ENCODE results near the gene LIMCH1.

Gene LIMCH1

GRCh38 chr4:41619161-41619560 is 81.2 kb downstream of the LIMCH1 start:
- TF ChIP-seq GATA2 (IDR thresholded peaks at IDR 0.05; ENCODE audit: low read depth, low read length) (no peak), GATA3 (IDR thresholded peaks at IDR 0.05; ENCODE audit: low read depth, low read length) (no peak)

- no peak for TF ChIP-seq GATA2 (IDR thresholded peaks at IDR 0.05; ENCODE audit: low read depth, low read length)
- no peak for TF ChIP-seq GATA3 (IDR thresholded peaks at IDR 0.05; ENCODE audit: low read depth, low read length)
These were observed 82.8 kb downstream of the LIMCH1 start for GRCh38 chr4:41620594-41621256.

GRCh38 chr4:41622787-41623186 is 84.8 kb downstream of the LIMCH1 start:
- TF ChIP-seq GATA2 (IDR thresholded peaks at IDR 0.05; ENCODE audit: low read depth, low read length): no peak
- TF ChIP-seq GATA3 (IDR thresholded peaks at IDR 0.05; ENCODE audit: low read depth, low read length): no peak

GRCh38 chr4:41624765-41625164 is 86.8 kb downstream of the LIMCH1 start:
- TF ChIP-seq GATA2 (IDR thresholded peaks at IDR 0.05; ENCODE audit: low read depth, low read length) (no peak), GATA3 (IDR thresholded peaks at IDR 0.05; ENCODE audit: low read depth, low read length) (no peak)

- TF ChIP-seq GATA3 (IDR thresholded peaks at IDR 0.05; ENCODE audit: low read depth, low read length) (no peak), GATA2 (IDR thresholded peaks at IDR 0.05; ENCODE audit: low read depth, low read length) (no peak)
These were observed 87.6 kb downstream of the LIMCH1 start for GRCh38 chr4:41625531-41625930.

GRCh38 chr4:41628936-41629335 is 91.0 kb downstream of the LIMCH1 start:
- TF ChIP-seq GATA3 (IDR thresholded peaks at IDR 0.05; ENCODE audit: low read depth, low read length) (no peak), GATA2 (IDR thresholded peaks at IDR 0.05; ENCODE audit: low read depth, low read length) (no peak)

GRCh38 chr4:41631523-41631922 is 93.6 kb downstream of the LIMCH1 start:
- TF ChIP-seq GATA3 (IDR thresholded peaks at IDR 0.05; ENCODE audit: low read depth, low read length) (no peak), GATA2 (IDR thresholded peaks at IDR 0.05; ENCODE audit: low read depth, low read length) (no peak)

- no peak for TF ChIP-seq GATA2 (IDR thresholded peaks at IDR 0.05; ENCODE audit: low read depth, low read length)
- TF ChIP-seq GATA3 (IDR thresholded peaks at IDR 0.05; ENCODE audit: low read depth, low read length): no peak
These were observed 94.6 kb downstream of the LIMCH1 start for GRCh38 chr4:41632481-41633073.

- TF ChIP-seq GATA2 (IDR thresholded peaks at IDR 0.05; ENCODE audit: low read depth, low read length): no peak
These were observed 95.4 kb downstream of the LIMCH1 start for GRCh38 chr4:41633321-41633720.

GRCh38 chr4:41635441-41635840 is 97.5 kb downstream of the LIMCH1 start:
- TF ChIP-seq GATA2 (IDR thresholded peaks at IDR 0.05; ENCODE audit: low read depth, low read length) (no peak), GATA3 (IDR thresholded peaks at IDR 0.05; ENCODE audit: low read depth, low read length) (no peak)

GRCh38 chr4:41638203-41638602 is 100.2 kb downstream of the LIMCH1 start:
- TF ChIP-seq GATA2 (IDR thresholded peaks at IDR 0.05; ENCODE audit: low read depth, low read length) (no peak), GATA3 (IDR thresholded peaks at IDR 0.05; ENCODE audit: low read depth, low read length) (no peak)

GRCh38 chr4:41638866-41639265 is 100.9 kb downstream of the LIMCH1 start:
- TF ChIP-seq GATA2 (IDR thresholded peaks at IDR 0.05; ENCODE audit: low read depth, low read length) (no peak), GATA3 (IDR thresholded peaks at IDR 0.05; ENCODE audit: low read depth, low read length) (no peak)

- TF ChIP-seq GATA2 (IDR thresholded peaks at IDR 0.05; ENCODE audit: low read depth, low read length) (no peak), GATA3 (IDR thresholded peaks at IDR 0.05; ENCODE audit: low read depth, low read length) (no peak)
These were observed 101.3 kb downstream of the LIMCH1 start for GRCh38 chr4:41639291-41639690.

GRCh38 chr4:41640906-41641305 is 102.9 kb downstream of the LIMCH1 start:
- TF ChIP-seq GATA3 (IDR thresholded peaks at IDR 0.05; ENCODE audit: low read depth, low read length) (no peak), GATA2 (IDR thresholded peaks at IDR 0.05; ENCODE audit: low read depth, low read length) (no peak)

- TF ChIP-seq GATA3 (IDR thresholded peaks at IDR 0.05; ENCODE audit: low read depth, low read length) (no peak), GATA2 (IDR thresholded peaks at IDR 0.05; ENCODE audit: low read depth, low read length) (no peak)
These were observed 105.4 kb downstream of the LIMCH1 start for GRCh38 chr4:41643331-41643730.

Data from SH-SY5Y (cell line).